H1 (cell line): ENCODE data around the gene AGFG1. TPM values are rescaled to one million over a fixed set of nuclear protein-coding genes. Genes with fewer than 3 reads are reported as not detected.

Source experiments
- BACH1 ChIP-seq: IDR thresholded peaks from 2 replicates; pipeline ENCODE4 v1.6.1; 2012; ENCODE audit warnings: low read length, improper control_type of control experiment
- CBX8 ChIP-seq: fragments of 300-800, 300-1000 bp; sonication (generic); IDR thresholded peaks from 2 replicates; pipeline ENCODE4 v1.7.1; 2016; ENCODE audit warnings: low read depth, low read length, borderline replicate concordance
- CTCF ChIP-seq, 3 experiments: IDR thresholded peaks; 1 replicate in 2 of 3; 2 replicates in 1 of 3; pipeline versions ENCODE4 v1.5.1 to v1.6.1; 2011; ENCODE audit warnings: low read length in 3 of 3, mild to moderate bottlenecking in 3 of 3, inconsistent platforms in 2 of 3, low read depth in 1 of 3, moderate library complexity in 1 of 3; ENCODE audit not compliant: insufficient read depth in 1 of 3; ENCODE audit errors: control extremely low read depth in 1 of 3
- HDAC2 ChIP-seq, 2 experiments: fragments of 300-600 bp in 1 of 2; sonication (generic) in 1 of 2; IDR thresholded peaks; 2 replicates each; pipeline ENCODE4 v1.6.1; 2011 to 2012; ENCODE audit warnings: low read depth in 2 of 2, low read length in 2 of 2, mild to moderate bottlenecking in 2 of 2, moderate library complexity in 2 of 2, borderline replicate concordance in 1 of 2, inconsistent platforms in 1 of 2
- HDAC6 ChIP-seq: IDR thresholded peaks from one replicate; pipeline ENCODE4 v1.7.1; 2012; ENCODE audit warnings: low read depth, mild to moderate bottlenecking, inconsistent platforms, low read length, moderate library complexity
- MAX ChIP-seq: IDR thresholded peaks from 2 replicates; pipeline ENCODE4 v1.6.1; 2012; ENCODE audit warnings: inconsistent platforms
- RBBP5 ChIP-seq: IDR thresholded peaks from 2 replicates; pipeline ENCODE4 v1.7.1; 2012; ENCODE audit warnings: low read depth, mild to moderate bottlenecking, inconsistent platforms, low read length, moderate library complexity, borderline replicate concordance
- USF2 ChIP-seq: IDR thresholded peaks from 2 replicates; pipeline ENCODE4 v1.6.1; 2011; ENCODE audit warnings: low read length, improper control_type of control experiment
- polyA plus RNA-seq, 7 experiments: library from polyadenylated mRNA; depleted of rRNA in 3 of 7; stranded (reverse) in 5 of 7; unstranded in 2 of 7; fragments of >200 nt in 5 of 7; fragments of 200-250 nt in 2 of 7; gene quantifications; 1 replicate in 5 of 7; 2 replicates in 1 of 7; 4 replicates in 1 of 7; pipeline versions ENCODE4 v1.2.1 to v1.2.3, GENCODE V29; 2011 to 2013; ENCODE audit warnings: missing spikeins in 2 of 7, mixed read lengths in 2 of 7
- total RNA-seq: library from RNA; stranded (reverse); fragmentation: NEBNext Ultra II Directional; extraction: Animal tissue kit (Norgen Biotek cat#: 25700); gene quantifications from 2 replicates; pipeline ENCODE4 v1.2.1, GENCODE V29; 2021

AGFG1 gene
- total and polyA plus RNA-seq, 2 of the 8 experiments (the other 6 are each of a cell fraction or from before 2014, with no cell fraction given), result 102 to 147 TPM

- no peak for TF ChIP-seq RBBP5
- no peak for TF ChIP-seq CBX8
- TF ChIP-seq HDAC2 (IDR thresholded peaks at IDR 0.05; ENCODE audit: borderline replicate concordance in 1 of 2, low read depth in 2 of 2, low read length in 2 of 2), result no peak
- no peak for TF ChIP-seq CTCF (IDR thresholded peaks at IDR 0.05; ENCODE audit: control extremely low read depth in 1 of 3, insufficient read depth in 1 of 3, low read depth in 1 of 3, low read length in 3 of 3)
- TF ChIP-seq HDAC6, result no peak
- TF ChIP-seq USF2, result no peak
- no peak for TF ChIP-seq MAX
- TF ChIP-seq BACH1, result no peak
Measured at GRCh38 chr2:227524665-227525064, 52.7 kb downstream of the AGFG1 start (continued).
